Measurements from ENCODE around the gene PRDM16. TPM values are rescaled to one million over a fixed set of nuclear protein-coding genes. Genes with fewer than 3 reads are reported as not detected.

Gene PRDM16
- total RNA-seq, 1 experiment from 2014 or later: 0.17 TPM

- no peak overlapping the region for H3K27ac Mint-ChIP-seq
- peaks cover 0 to 7% of the 10 kb centered on the region in 2 experiments; a peak in 2 of 4 replicates for H3K4me1 Mint-ChIP-seq
Observed at GRCh38 chr1:3175486-3175885, 106.5 kb downstream of the PRDM16 start.

More at GRCh38 chr1:3175486-3175885, 106.5 kb downstream of the PRDM16 start:
- H2BK5ac ChIP-seq (ENCODE audit: insufficient read length, low read length): no peak overlapping the region
- no peak overlapping the region for H3T11ph ChIP-seq (ENCODE audit: low read length)
- no peaks in the 10 kb centered on the region for H3K36me3 Mint-ChIP-seq (ENCODE audit: insufficient read depth in 1 of 3, low read depth in 3 of 3)
- no peaks in the 10 kb centered on the region for H3K9me3 Mint-ChIP-seq
- no peak overlapping the region for H4K8ac ChIP-seq (replicated peaks; ENCODE audit: insufficient read length, low read depth, low read length)
- no peaks in the 10 kb centered on the region for H3K9me3 ChIP-seq (ENCODE audit: control insufficient read depth, low read depth, low read length)
- no peak overlapping the region for H3K9ac ChIP-seq (ENCODE audit: extremely low read depth, insufficient read length, low read length)
- H3K4ac ChIP-seq (ENCODE audit: low read depth, low read length): no peak overlapping the region
- H2AFZ ChIP-seq (ENCODE audit: low read length): no peak overlapping the region
- H3K4me2 ChIP-seq (ENCODE audit: insufficient read depth, insufficient read length, low read length): no peak overlapping the region
- H3K14ac ChIP-seq (ENCODE audit: insufficient read depth, low read length): no peak overlapping the region; the same call in 1 of the 2 replicates
- H3K18ac ChIP-seq (ENCODE audit: insufficient read length, low read depth, low read length): no peak overlapping the region
- H2BK15ac ChIP-seq (ENCODE audit: low read depth, low read length): no peak overlapping the region
- no peak overlapping the region for H2BK12ac ChIP-seq (ENCODE audit: insufficient read length, low read depth, low read length)
- H3K56ac ChIP-seq (ENCODE audit: insufficient read length, low read depth, low read length): no peak overlapping the region
- no peak overlapping the region for H3K23ac ChIP-seq (ENCODE audit: insufficient read length, low read depth, low read length)
- no CpG with 5 or more reads among the region's 8 CpGs for WGBS (ENCODE audit: extremely low coverage, insufficient read length, low lambda C conversion rate)
- H4K5ac ChIP-seq (ENCODE audit: insufficient read length, low read depth, low read length): no peak overlapping the region
- H3K4me3 Mint-ChIP-seq: no peak overlapping the region
- no peak overlapping the region for H2AK5ac ChIP-seq (ENCODE audit: insufficient read length, low read length)
- no peaks in the 10 kb centered on the region for H3K79me2 ChIP-seq (ENCODE audit: insufficient read depth, low read length)
- no peak for TF ChIP-seq CTCF (conservative IDR thresholded peaks at IDR 0.05)
- no peak overlapping the region for H2BK120ac ChIP-seq (ENCODE audit: low read depth, low read length, poor library complexity, severe bottlenecking)
- H3K27me3 ChIP-seq (ENCODE audit: insufficient read depth, low read length): no peaks in the 10 kb centered on the region
- no peaks in the 10 kb centered on the region for H3K79me1 ChIP-seq (ENCODE audit: insufficient read depth, low read depth, low read length, poor library complexity, severe bottlenecking)
- H4K20me1 ChIP-seq (ENCODE audit: control insufficient read depth, insufficient read depth, insufficient read length): no peaks in the 10 kb centered on the region
- H3K23me2 ChIP-seq (ENCODE audit: insufficient read length, low read depth, low read length, poor library complexity, severe bottlenecking): no peaks in the 10 kb centered on the region
- H3K4me1 ChIP-seq (ENCODE audit: insufficient read depth, low read length): no peaks in the 10 kb centered on the region
- no peak overlapping the region for H2BK20ac ChIP-seq (ENCODE audit: low read depth, low read length, poor library complexity, severe bottlenecking)
- H3K27me3 Mint-ChIP-seq (ENCODE audit: low read depth): peaks cover 2% of the 10 kb centered on the region; the same call in 1 of the 2 replicates
- H4K91ac ChIP-seq (ENCODE audit: insufficient read length, low read depth, low read length): no peak overlapping the region
- DNase-seq: no peak
- no peak overlapping the region for H3K27ac ChIP-seq (ENCODE audit: insufficient read length, low read depth, low read length)

Measured in H9 (cell line).